Neural progenitor cell (in vitro differentiated cells): Measurements from ENCODE around the gene TMEM165.

Source experiments
- CTCF ChIP-seq: fragments of 200-600 bp; sonication (generic); IDR thresholded peaks from 2 replicates; pipeline ENCODE4 v1.5.1; 2017; ENCODE audit warnings: antibody characterized with exemption, mild to moderate bottlenecking
- EZH2 ChIP-seq: fragments of 200-600 bp; sonication (generic); IDR thresholded peaks from 2 replicates; pipeline ENCODE4 v1.6.1; 2017; ENCODE audit warnings: antibody characterized with exemption, mild to moderate bottlenecking, moderate library complexity
- EZH2phosphoT487 ChIP-seq: fragments of 200-600 bp; sonication (generic); IDR thresholded peaks from 2 replicates; pipeline ENCODE4 v1.6.1; 2017; ENCODE audit warnings: antibody characterized with exemption

- TF ChIP-seq CTCF (no peak), EZH2phosphoT487 (no peak), EZH2 (no peak)
Observed at GRCh38 chr4:55365345-55365728, 30.4 kb upstream of the TMEM165 start.
